GM21576 (cell line): ENCODE measurements around the gene SOX11.
"Not testable (repeated sequence)": the region's sequence is repeated elsewhere in the genome, so short reads cannot be mapped to it uniquely, and the experiment has no call there.

Source experiments
- ATAC-seq: cut with Tn5 transposase; IDR thresholded peaks from one replicate; pipeline ENCODE4 v1.9.1; 2021; ENCODE audit warnings: mild to moderate bottlenecking, moderate library complexity; ENCODE audit not compliant: unreplicated experiment

Gene SOX11

GRCh38 chr2:5691985-5692529 is at the start of gene SOX11:
Gene SOX11 (plus strand): TSS chr2:5692384. CDS start chr2:5692722, 338 bp downstream.
- no peak for ATAC-seq

- not testable (repeated sequence) for ATAC-seq
These were observed 39.5 kb upstream of the SOX11 start for GRCh38 chr2:5652734-5653133.

- ATAC-seq = not testable (repeated sequence)
These were observed 38.4 kb upstream of the SOX11 start for GRCh38 chr2:5653756-5654155.

GRCh38 chr2:5657231-5657630 is 35.0 kb upstream of the SOX11 start:
- no peak for ATAC-seq

- ATAC-seq = no peak
These were observed 31.6 kb upstream of the SOX11 start for GRCh38 chr2:5660591-5660990.

GRCh38 chr2:5661362-5661761 is 30.8 kb upstream of the SOX11 start:
- ATAC-seq = no peak

GRCh38 chr2:5664278-5664681 is 27.9 kb upstream of the SOX11 start:
- ATAC-seq = no peak

GRCh38 chr2:5665066-5665465 is 27.1 kb upstream of the SOX11 start:
- ATAC-seq = no peak

- no peak for ATAC-seq
These were observed 25.4 kb upstream of the SOX11 start for GRCh38 chr2:5666798-5667197.

- not testable (repeated sequence) for ATAC-seq
These were observed 24.5 kb upstream of the SOX11 start for GRCh38 chr2:5667655-5668054.

GRCh38 chr2:5668682-5669250 is 23.4 kb upstream of the SOX11 start:
- ATAC-seq = no peak

GRCh38 chr2:5672749-5673144 is 19.4 kb upstream of the SOX11 start:
- no peak for ATAC-seq

- ATAC-seq = no peak
These were observed 18.8 kb upstream of the SOX11 start for GRCh38 chr2:5673145-5674025.

GRCh38 chr2:5674026-5674340 is 18.2 kb upstream of the SOX11 start:
- no peak for ATAC-seq

- no peak for ATAC-seq
These were observed 15.1 kb upstream of the SOX11 start for GRCh38 chr2:5677133-5677532.

- no peak for ATAC-seq
These were observed 8.7 kb upstream of the SOX11 start for GRCh38 chr2:5683471-5683870.

- no peak for ATAC-seq
These were observed 7.0 kb upstream of the SOX11 start for GRCh38 chr2:5685225-5685624.

- ATAC-seq = no peak
These were observed 6.1 kb upstream of the SOX11 start for GRCh38 chr2:5686068-5686467.

- ATAC-seq = no peak
These were observed 5.6 kb upstream of the SOX11 start for GRCh38 chr2:5686536-5686935.

- ATAC-seq = no peak
These were observed 2.4 kb upstream of the SOX11 start for GRCh38 chr2:5689750-5690149.

GRCh38 chr2:5690286-5690685 is 1.9 kb upstream of the SOX11 start:
- ATAC-seq = no peak

GRCh38 chr2:5690718-5691220 is 1.4 kb upstream of the SOX11 start:
- no peak for ATAC-seq
